ENCODE data around the gene CCDC172. TPM values are rescaled to one million over a fixed set of nuclear protein-coding genes. Genes with fewer than 3 reads are reported as not detected.
"Not testable (repeated sequence)": the region's sequence is repeated elsewhere in the genome, so short reads cannot be mapped to it uniquely, and the experiment has no call there.

The CCDC172 gene
- total RNA-seq, 1 experiment from 2014 or later = not detected

DNA sequence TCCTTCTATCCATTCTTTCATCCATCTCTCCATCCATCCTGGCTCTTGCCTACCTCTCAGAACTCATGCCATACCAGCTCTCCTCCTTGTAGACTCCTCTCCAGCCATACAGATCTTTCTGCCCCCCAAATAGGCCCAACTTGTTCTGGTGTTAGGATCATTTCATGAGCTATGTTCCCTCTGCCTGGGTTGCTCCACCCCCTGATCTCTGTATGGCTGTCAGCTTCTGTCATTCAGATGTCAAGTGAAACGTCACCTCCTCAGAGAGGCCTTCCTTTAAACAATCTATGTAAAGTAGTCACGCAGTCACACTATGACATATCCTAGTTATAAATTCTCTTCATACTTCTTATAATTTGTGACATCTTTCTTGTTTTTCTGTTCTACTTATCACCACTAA is 61.1 kb downstream of the CCDC172 start:
- Histone ChIP-seq H3K4me3 (ENCODE audit: low read depth, low read length) (no peak overlapping the region), H3K36me3 (ENCODE audit: control insufficient read depth, insufficient read depth, low read length) (no peaks in the 10 kb centered on the region), H3K4me1 (no peaks in the 10 kb centered on the region), H3K27me3 (replicated peaks; ENCODE audit: control insufficient read depth, insufficient read depth, low read length) (no peaks in the 10 kb centered on the region), H3K9me3 (no peaks in the 10 kb centered on the region)
- Mint-ChIP-seq H3K27ac (ENCODE audit: unreplicated experiment) (no peak overlapping the region), H3K27me3 (ENCODE audit: insufficient read depth, unreplicated experiment) (peaks cover 7% of the 10 kb centered on the region), H3K9me3 (ENCODE audit: unreplicated experiment) (no peaks in the 10 kb centered on the region), H3K36me3 (ENCODE audit: insufficient read depth, unreplicated experiment) (no peaks in the 10 kb centered on the region), H3K4me3 (ENCODE audit: unreplicated experiment) (no peak overlapping the region), H3K4me1 (ENCODE audit: low read depth, unreplicated experiment) (peaks cover 5% of the 10 kb centered on the region)
- intact Hi-C loops (cut with micrococcal nuclease; ENCODE audit: unreplicated experiment) = loop anchor here (5.0 kb wide), 1 partner anchor 98 kb away; no protein-coding TSS in a partner anchor
- TF ChIP-seq, protein P1, sequence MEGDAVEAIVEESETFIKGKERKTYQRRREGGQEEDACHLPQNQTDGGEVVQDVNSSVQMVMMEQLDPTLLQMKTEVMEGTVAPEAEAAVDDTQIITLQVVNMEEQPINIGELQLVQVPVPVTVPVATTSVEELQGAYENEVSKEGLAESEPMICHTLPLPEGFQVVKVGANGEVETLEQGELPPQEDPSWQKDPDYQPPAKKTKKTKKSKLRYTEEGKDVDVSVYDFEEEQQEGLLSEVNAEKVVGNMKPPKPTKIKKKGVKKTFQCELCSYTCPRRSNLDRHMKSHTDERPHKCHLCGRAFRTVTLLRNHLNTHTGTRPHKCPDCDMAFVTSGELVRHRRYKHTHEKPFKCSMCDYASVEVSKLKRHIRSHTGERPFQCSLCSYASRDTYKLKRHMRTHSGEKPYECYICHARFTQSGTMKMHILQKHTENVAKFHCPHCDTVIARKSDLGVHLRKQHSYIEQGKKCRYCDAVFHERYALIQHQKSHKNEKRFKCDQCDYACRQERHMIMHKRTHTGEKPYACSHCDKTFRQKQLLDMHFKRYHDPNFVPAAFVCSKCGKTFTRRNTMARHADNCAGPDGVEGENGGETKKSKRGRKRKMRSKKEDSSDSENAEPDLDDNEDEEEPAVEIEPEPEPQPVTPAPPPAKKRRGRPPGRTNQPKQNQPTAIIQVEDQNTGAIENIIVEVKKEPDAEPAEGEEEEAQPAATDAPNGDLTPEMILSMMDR (IDR thresholded peaks at IDR 0.05; ENCODE audit: insufficient read depth in 1 of 2, low read depth in 1 of 2, low read length in 1 of 2, severe bottlenecking in 1 of 2, unreplicated experiment in 1 of 2) = no peak
- BruUV-seq (replicated peaks) = no TSS peak
- DNase-seq = no peak
- CTCF ChIA-PET = no interaction called here
- POLR2A ChIA-PET = no interaction called here

DNA sequence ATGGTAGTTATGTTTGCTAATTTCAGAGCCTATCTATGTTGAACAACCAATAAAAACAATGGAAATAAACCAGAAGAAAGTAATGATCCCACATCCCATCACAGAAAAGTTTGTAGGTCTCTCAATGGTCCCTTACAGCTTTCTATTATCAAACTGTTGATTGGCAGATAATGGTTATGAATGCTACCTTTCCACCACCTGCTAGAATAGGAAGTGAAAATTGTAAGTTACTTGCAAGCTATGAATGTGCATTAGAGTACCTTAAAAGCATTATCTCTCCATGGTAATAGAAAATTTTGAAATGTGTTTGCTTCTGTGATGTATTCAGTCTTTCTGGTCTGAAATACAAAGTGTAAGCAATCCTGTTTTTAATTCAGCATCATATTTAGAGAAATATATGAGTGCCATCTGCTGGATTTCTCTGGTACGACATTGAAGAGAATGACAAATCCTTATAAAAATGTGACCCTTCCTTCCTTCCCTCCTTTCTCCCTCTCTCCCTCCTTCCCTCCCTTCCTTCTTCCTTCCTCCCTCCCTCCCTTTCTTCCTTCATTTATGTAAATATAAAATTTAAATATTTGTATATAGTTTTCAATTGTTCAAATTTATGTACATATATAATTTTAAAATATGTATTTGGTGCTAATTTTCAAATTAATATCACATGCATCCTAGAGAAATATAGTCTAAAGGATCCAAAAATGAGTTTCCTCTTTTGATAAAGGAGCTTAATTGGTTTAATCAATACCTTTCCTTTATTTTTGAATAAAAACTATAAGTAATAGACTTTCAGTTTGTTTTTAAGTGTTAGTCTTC is 62.0 kb downstream of the CCDC172 start:
- peak in 1 of 2 experiments; percentile 39 for DNase-seq
- H3K27me3 ChIP-seq (replicated peaks; ENCODE audit: control insufficient read depth, insufficient read depth, low read length) = no peaks in the 10 kb centered on the region
- H3K4me1 ChIP-seq = no peaks in the 10 kb centered on the region
- no peaks in the 10 kb centered on the region for H3K36me3 ChIP-seq (ENCODE audit: control insufficient read depth, insufficient read depth, low read length)
- BruUV-seq (replicated peaks) = no TSS peak
- Mint-ChIP-seq H3K9me3 (ENCODE audit: unreplicated experiment) (no peaks in the 10 kb centered on the region), H3K4me3 (ENCODE audit: unreplicated experiment) (no peak overlapping the region), H3K36me3 (ENCODE audit: insufficient read depth, unreplicated experiment) (no peaks in the 10 kb centered on the region), H3K27me3 (ENCODE audit: insufficient read depth, unreplicated experiment) (peaks cover 11% of the 10 kb centered on the region), H3K4me1 (ENCODE audit: low read depth, unreplicated experiment) (peaks cover 5% of the 10 kb centered on the region), H3K27ac (ENCODE audit: unreplicated experiment) (no peak overlapping the region)
- intact Hi-C loops (cut with micrococcal nuclease; ENCODE audit: unreplicated experiment) = loop anchor here (1.0 to 5.0 kb wide), 4 partner anchors 99 to 1031 kb away; no protein-coding TSS in a partner anchor
- CTCF ChIA-PET = no interaction called here
- POLR2A ChIA-PET = no interaction called here
- no peak overlapping the region for H3K4me3 ChIP-seq (ENCODE audit: low read depth, low read length)
- no peaks in the 10 kb centered on the region for H3K9me3 ChIP-seq
- TF ChIP-seq, protein P1 (IDR thresholded peaks at IDR 0.05; ENCODE audit: insufficient read depth in 1 of 2, low read depth in 1 of 2, low read length in 1 of 2, severe bottlenecking in 1 of 2, unreplicated experiment in 1 of 2) = peak; percentile 39 to 64

DNA sequence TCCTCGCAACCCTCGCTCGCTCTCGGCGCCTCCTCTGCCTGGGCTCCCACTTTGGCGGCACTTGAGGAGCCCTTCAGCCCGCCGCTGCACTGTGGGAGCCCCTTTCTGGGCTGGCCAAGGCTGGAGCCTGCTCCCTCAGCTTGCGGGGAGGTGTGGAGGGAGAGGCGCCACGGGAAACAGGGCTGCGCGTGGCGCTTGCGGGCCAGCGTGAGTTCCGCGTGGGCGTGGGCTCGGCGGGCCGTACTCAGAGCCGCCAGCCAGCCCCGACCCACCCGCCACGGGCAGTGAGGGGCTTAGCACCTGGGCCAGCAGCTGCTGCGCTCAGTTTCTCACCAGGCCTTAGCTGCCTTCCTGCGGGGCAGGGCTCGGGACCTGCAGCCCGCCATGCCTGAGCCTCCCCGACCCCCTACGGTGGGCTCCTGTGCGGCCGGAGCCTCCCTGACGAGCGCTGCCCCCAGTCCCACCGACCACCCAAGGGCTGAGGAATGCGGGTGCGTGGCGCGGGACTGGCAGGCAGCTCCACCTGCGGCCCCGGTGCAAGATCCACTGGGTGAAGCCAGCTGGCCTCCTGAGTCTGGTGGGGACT is 69.1 kb downstream of the CCDC172 start:
- H3K27me3 ChIP-seq (replicated peaks; ENCODE audit: control insufficient read depth, insufficient read depth, low read length); CTCF ChIA-PET; H3K9me3 ChIP-seq; H3K4me3 Mint-ChIP-seq (ENCODE audit: unreplicated experiment); H3K4me1 Mint-ChIP-seq (ENCODE audit: low read depth, unreplicated experiment); H3K4me3 ChIP-seq (ENCODE audit: low read depth, low read length); H3K27ac Mint-ChIP-seq (ENCODE audit: unreplicated experiment); POLR2A ChIA-PET; H3K4me1 ChIP-seq; H3K36me3 Mint-ChIP-seq (ENCODE audit: insufficient read depth, unreplicated experiment); H3K9me3 Mint-ChIP-seq (ENCODE audit: unreplicated experiment); H3K36me3 ChIP-seq (ENCODE audit: control insufficient read depth, insufficient read depth, low read length); intact Hi-C loops (cut with micrococcal nuclease; ENCODE audit: unreplicated experiment); BruUV-seq (replicated peaks); DNase-seq: not testable (repeated sequence)
- H3K27me3 Mint-ChIP-seq (ENCODE audit: insufficient read depth, unreplicated experiment) = peaks cover 17% of the 10 kb centered on the region
